Gastrocnemius medialis (tissue), 4 donors: ENCODE results near the gene GNB1L. TPM values are rescaled to one million over a fixed set of nuclear protein-coding genes. Genes with fewer than 3 reads are reported as not detected.

Source experiments
- ATAC-seq, 2 donors: fragments of 150-250 bp; one replicate each; pipeline ENCODE4 v1.9.1; 2016
- DNase-seq, 2 donors: peaks; one replicate each; pipeline ENCODE4 v3.0.0-alpha.2; 2019
- H3K27ac ChIP-seq, 4 donors: fragments of 200-600 bp; sonication (generic); 1 replicate in 1 of 4; 2 replicates in 3 of 4; pipeline ENCODE4 v1.5.1; 2016 to 2018; ENCODE audit warnings: mild to moderate bottlenecking in 2 of 4, moderate library complexity in 1 of 4
- H3K27me3 ChIP-seq, 3 donors: fragments of 200-600 bp; sonication (generic) in 2 of 3; 1 replicate in 1 of 3; 2 replicates in 2 of 3; pipeline versions ENCODE4 v1.5.1 to v1.6.0; 2016 to 2019; ENCODE audit warnings: mild to moderate bottlenecking in 1 of 3, moderate library complexity in 1 of 3
- H3K36me3 ChIP-seq, 2 donors: fragments of 200-600 bp; sonication (generic) in 1 of 2; one replicate each; pipeline ENCODE4 v1.5.1; 2017 to 2018
- H3K4me1 ChIP-seq, 2 donors: fragments of 200-600 bp; sonication (generic) in 1 of 2; one replicate each; pipeline ENCODE4 v1.5.1; 2016 to 2017; ENCODE audit warnings: mild to moderate bottlenecking in 2 of 2
- H3K4me3 ChIP-seq, 4 donors: fragments of 200-600 bp; sonication (generic) in 3 of 4; 1 replicate in 1 of 4; 2 replicates in 3 of 4; pipeline ENCODE4 v1.5.1; 2016 to 2019; ENCODE audit warnings: mild to moderate bottlenecking in 2 of 4
- H3K9me3 ChIP-seq, 3 donors: fragments of 200-600 bp; sonication (generic) in 2 of 3; 1 replicate in 1 of 3; 2 replicates in 2 of 3; pipeline ENCODE4 v1.5.1; 2016 to 2019
- POLR2A ChIP-seq, 2 donors: fragments of 450-650 bp; IDR thresholded peaks; one replicate each; pipeline ENCODE4 v1.6.1; 2017; ENCODE audit warnings: antibody characterized with exemption in 2 of 2, mild to moderate bottlenecking in 2 of 2, moderate library complexity in 2 of 2
- in situ Hi-C, 4 donors: fragments of 200-750 bp; cut with MboI; loops; one replicate each; pipeline versions ENCODE4 v1.15.0 to v1.8.0; 2017; ENCODE audit warnings: low sequenced_read_pairs in 4 of 4
- intact Hi-C: fragments of 100-400 bp; cut with DNase I; formaldehyde crosslinking; loops from one replicate; pipeline ENCODE4 v1.15.1; 2023; ENCODE audit warnings: low total_unique reads
- total RNA-seq, 4 donors: library from RNA; depleted of rRNA; stranded (reverse); fragments of >200 nt; gene quantifications; one replicate each; pipeline versions ENCODE4 v1.1.0 to v1.2.3, GENCODE V29; 2016
- TF ChIP-seq, protein P1 (sequence below), 5 experiments: fragments of 450-650 bp in 3 of 5; fragments of 200-600 bp in 2 of 5; sonication (generic) in 2 of 5; IDR thresholded peaks in 4 of 5; conservative IDR thresholded peaks in 1 of 5; 1 replicate in 4 of 5; 2 replicates in 1 of 5; pipeline ENCODE4 v1.5.1; 2016 to 2019; ENCODE audit warnings: antibody characterized with exemption in 5 of 5, mild to moderate bottlenecking in 3 of 5, moderate library complexity in 3 of 5

GNB1L gene
- total RNA-seq, 4 donors from 2014 or later: 4.4 to 9.6 (median 6.7) TPM

DNA sequence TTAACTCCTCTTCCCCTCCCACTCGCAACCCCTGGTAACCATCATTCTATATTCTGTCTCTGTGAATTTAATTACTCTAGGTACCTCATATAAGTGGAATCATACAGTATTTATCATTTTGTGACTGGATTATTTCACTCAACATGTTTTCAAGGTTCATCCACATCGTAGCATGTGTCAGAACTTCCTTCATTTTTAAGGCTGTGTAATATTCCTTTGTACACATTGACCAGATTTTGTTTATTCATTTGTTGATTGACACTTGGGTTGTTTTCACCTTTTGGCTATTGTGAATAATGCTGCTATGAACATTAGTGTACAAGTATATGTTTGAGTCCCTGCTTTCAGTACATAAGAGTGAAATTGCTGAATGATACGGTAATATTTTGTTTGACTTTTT, 2.7 kb upstream of the GNB1L start:
- Histone ChIP-seq H3K36me3 (no peaks in the 10 kb centered on the region), H3K4me1 (peaks cover 20 to 29% of the 10 kb centered on the region in 2 donors), H3K27ac (no peak overlapping the region), H3K4me3 (no peak overlapping the region), H3K27me3 (no peaks in the 10 kb centered on the region), H3K9me3 (no peaks in the 10 kb centered on the region)
- ATAC-seq: no peak
- in situ Hi-C loops (no loop called here), intact Hi-C loops (loop anchor here (5.0 kb wide), 1 partner anchor 165 kb away; the partner anchor contains the start of gene TANGO2)
- no peak for DNase-seq
- TF ChIP-seq POLR2A (IDR thresholded peaks at IDR 0.05): no peak
- TF ChIP-seq, protein P1, sequence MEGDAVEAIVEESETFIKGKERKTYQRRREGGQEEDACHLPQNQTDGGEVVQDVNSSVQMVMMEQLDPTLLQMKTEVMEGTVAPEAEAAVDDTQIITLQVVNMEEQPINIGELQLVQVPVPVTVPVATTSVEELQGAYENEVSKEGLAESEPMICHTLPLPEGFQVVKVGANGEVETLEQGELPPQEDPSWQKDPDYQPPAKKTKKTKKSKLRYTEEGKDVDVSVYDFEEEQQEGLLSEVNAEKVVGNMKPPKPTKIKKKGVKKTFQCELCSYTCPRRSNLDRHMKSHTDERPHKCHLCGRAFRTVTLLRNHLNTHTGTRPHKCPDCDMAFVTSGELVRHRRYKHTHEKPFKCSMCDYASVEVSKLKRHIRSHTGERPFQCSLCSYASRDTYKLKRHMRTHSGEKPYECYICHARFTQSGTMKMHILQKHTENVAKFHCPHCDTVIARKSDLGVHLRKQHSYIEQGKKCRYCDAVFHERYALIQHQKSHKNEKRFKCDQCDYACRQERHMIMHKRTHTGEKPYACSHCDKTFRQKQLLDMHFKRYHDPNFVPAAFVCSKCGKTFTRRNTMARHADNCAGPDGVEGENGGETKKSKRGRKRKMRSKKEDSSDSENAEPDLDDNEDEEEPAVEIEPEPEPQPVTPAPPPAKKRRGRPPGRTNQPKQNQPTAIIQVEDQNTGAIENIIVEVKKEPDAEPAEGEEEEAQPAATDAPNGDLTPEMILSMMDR (IDR thresholded peaks at IDR 0.05 in 4 of 5, conservative IDR thresholded peaks at IDR 0.05 in 1 of 5): no peak

DNA sequence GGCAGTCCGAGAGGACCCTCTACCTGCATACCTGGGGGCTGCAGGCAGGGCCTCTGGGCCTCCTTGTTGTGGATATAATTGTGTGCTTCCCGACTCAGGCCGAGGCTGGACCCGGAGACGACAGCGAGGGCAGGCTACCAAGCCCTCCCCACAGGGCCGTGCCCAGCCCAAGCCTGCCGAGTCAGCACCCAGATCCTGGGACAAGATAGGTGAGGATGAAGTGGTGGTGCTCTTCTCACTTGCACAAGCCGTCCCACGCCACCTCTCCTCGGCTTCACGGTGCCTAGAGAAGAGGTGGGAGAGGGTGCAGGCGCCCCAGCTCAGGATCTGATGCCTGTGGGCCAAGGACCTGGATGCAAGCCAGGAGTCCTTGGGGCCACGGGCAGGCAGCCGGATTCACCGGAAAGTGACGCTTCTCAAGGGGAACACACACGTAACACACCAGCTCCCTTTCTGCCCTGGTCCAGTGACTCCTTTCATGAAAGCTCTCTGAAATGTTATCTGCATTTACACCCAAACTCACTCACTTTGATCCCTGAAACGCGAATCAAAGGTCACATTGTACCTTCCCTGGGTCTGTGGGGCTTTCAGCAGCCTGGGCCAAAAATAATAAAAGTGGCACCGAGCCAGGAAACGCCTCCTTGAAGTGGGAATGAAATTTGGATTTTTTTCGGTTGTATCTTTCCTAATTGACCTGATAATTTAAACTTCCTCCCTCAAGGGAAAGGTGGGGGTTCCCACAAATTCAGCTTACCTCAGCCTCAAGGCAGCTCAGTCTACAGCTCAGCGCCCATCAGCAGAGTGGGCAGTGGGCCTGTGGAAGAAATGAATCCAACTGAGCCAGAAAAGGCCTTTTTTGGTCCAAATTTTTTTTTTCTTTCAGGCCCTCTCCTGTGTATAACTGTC, 1.1 kb upstream of the GNB1L start:
- Histone ChIP-seq H3K36me3 (peaks cover 0 to 13% of the 10 kb centered on the region in 2 donors), H3K27me3 (no peaks in the 10 kb centered on the region), H3K4me3 (peak overlapping the region; percentile 85 to 98 (median 94)), H3K4me1 (peaks cover 20 to 31% of the 10 kb centered on the region in 2 donors), H3K9me3 (no peaks in the 10 kb centered on the region), H3K27ac (peak overlapping the region; percentile 91 to 98 (median 96))
- DNase-seq (no peak), ATAC-seq (peak; percentile 11 to 23)
- intact Hi-C loops (loop anchor here (2.0 to 5.0 kb wide), 2 partner anchors 55 to 167 kb away; partner anchors contain the start of gene TANGO2), in situ Hi-C loops (no loop called here)
- TF ChIP-seq, protein P1 (IDR thresholded peaks at IDR 0.05 in 4 of 5, conservative IDR thresholded peaks at IDR 0.05 in 1 of 5): no peak
- no peak for TF ChIP-seq POLR2A (IDR thresholded peaks at IDR 0.05)

DNA sequence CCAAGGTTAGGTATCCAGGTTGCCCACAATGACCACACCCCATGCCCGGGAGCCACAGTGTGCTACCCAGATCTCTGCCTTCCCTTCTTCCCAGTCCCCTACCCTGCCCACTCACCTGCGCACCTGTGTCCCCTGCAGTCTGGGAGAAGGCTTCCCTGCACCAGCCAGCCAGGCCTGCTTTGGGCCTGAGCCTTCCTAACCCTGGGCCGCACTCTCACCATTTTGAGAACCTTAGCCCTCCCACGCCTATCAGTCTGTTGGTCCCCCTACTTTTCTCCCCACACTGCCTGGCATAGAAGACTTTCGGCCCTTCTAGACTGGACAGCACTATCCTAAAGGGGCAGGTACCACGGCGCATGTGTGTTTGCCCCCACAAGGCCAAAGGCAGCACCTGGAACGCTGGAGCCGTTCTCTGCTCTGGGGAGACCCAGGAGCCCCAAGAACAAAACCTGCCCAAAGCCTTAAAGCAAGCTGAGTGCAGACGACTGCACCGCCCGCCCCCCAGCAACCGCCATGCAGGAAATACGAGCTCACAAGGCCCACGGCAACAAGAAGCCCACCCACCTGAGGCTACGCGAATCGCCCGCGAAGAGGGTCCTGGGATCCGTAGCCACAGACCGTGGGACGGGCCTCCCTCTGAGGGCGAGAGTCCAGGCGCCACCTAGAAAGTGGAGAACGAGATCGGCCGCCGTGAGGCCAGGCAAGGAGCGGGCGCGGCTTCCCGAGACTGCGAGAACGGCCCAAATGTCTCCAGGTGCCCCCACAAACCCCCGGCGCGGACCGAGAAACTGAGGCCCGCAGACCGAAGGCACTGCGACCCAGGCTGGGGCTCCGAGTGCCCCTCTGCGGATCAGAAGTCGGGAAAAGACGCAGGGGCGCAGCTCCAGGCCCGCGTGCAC, 546 bp downstream of the GNB1L start:
- DNase-seq (no peak), ATAC-seq (peak; percentile 14 to 18)
- H3K36me3 ChIP-seq: peaks cover 0 to 20% of the 10 kb centered on the region in 2 donors
- H3K27ac ChIP-seq: peak overlapping the region; percentile 91 to 98 (median 96)
- H3K9me3 ChIP-seq: no peaks in the 10 kb centered on the region
- no peak for TF ChIP-seq POLR2A (IDR thresholded peaks at IDR 0.05)
- TF ChIP-seq, protein P1 (IDR thresholded peaks at IDR 0.05 in 4 of 5, conservative IDR thresholded peaks at IDR 0.05 in 1 of 5): no peak
- H3K27me3 ChIP-seq: no peaks in the 10 kb centered on the region
- peak overlapping the region; percentile 85 to 98 (median 94) for H3K4me3 ChIP-seq
- in situ Hi-C loops: no loop called here
- H3K4me1 ChIP-seq: peaks cover 24 to 34% of the 10 kb centered on the region in 2 donors
- intact Hi-C loops: loop anchor here (1.0 to 5.0 kb wide), 4 partner anchors 57 to 122 kb away; no protein-coding TSS in a partner anchor

DNA sequence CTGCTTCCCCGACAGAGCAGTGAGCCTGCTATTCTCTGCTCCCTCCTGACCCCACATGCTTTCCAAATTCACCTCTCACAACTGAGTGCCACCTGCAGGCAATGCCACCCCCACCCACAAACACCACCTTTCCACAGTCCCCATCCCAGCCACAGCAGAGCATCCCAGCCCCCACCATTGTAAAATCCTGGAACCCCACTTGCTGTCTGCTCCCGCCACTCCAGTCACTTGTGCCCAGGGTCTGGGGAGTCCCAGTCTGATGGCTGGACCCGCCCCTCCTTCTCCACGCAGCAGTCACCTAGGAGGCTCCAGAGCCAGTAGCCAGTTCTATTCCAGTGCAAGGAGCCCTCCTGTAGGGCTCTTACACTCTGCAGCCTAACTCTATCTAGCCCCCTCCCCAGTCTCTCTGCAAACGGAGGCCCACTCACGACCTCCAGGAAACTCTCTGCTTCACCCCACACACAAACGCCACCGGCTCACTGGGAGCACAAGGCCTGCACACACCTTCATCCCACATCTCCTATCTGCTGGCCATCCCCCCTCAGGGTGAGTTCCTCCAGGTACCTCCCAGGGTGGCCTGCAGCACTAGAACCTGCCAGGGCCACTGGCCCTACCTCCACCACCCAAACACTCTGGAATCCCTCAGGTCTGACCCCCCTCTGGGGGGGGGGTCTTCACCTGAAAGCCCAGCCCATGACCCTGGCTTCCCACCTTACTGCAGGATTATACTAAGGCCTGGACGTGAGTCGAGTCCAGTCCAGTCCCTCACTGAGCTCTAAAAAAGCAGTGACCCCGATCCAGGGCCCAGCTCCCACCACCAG, 1.4 kb downstream of the GNB1L start:
- H3K4me3 ChIP-seq: peak overlapping the region; percentile 85 to 98 (median 94)
- TF ChIP-seq, protein P1 (IDR thresholded peaks at IDR 0.05 in 4 of 5, conservative IDR thresholded peaks at IDR 0.05 in 1 of 5): no peak
- TF ChIP-seq POLR2A (IDR thresholded peaks at IDR 0.05): no peak
- peaks cover 0 to 20% of the 10 kb centered on the region in 2 donors for H3K36me3 ChIP-seq
- H3K4me1 ChIP-seq: peaks cover 32 to 41% of the 10 kb centered on the region in 2 donors
- no peaks in the 10 kb centered on the region for H3K9me3 ChIP-seq
- peak overlapping the region; percentile 91 to 98 (median 96) for H3K27ac ChIP-seq
- ATAC-seq: no peak
- intact Hi-C loops: loop anchor here (5.0 kb wide), 2 partner anchors 106 to 121 kb away; no protein-coding TSS in a partner anchor
- no peak for DNase-seq
- in situ Hi-C loops: no loop called here
- no peaks in the 10 kb centered on the region for H3K27me3 ChIP-seq
